PFSK-1 (cell line): ENCODE measurements around the gene TOM1L2.

ENCODE experiments used
- FOXP2 ChIP-seq: optimal IDR thresholded peaks from 2 replicates; pipeline ENCODE3; 2011; ENCODE audit warnings: borderline replicate concordance, control low read depth, inconsistent platforms; ENCODE audit not compliant: insufficient read depth; ENCODE audit errors: extremely low read length, extremely low read depth
- POLR2AphosphoS5 ChIP-seq: IDR thresholded peaks from 2 replicates; pipeline ENCODE4 v1.6.1; 2012; ENCODE audit warnings: low read depth, mild to moderate bottlenecking, control low read depth, low read length, moderate library complexity
- SIN3A ChIP-seq: IDR thresholded peaks from 2 replicates; pipeline ENCODE4 v1.6.1; 2012; ENCODE audit warnings: mild to moderate bottlenecking, low read length, moderate library complexity, borderline replicate concordance; ENCODE audit not compliant: insufficient read depth
- TAF1 ChIP-seq: IDR thresholded peaks from 2 replicates; pipeline ENCODE4 v1.6.1; 2012; ENCODE audit warnings: low read length, control low read depth, borderline replicate concordance; ENCODE audit not compliant: insufficient read depth
- TF ChIP-seq, protein P1 (sequence below), 2 experiments: IDR thresholded peaks; 2 replicates each; pipeline versions ENCODE4 v1.6.1 to v1.8.0; 2011 to 2012; ENCODE audit warnings: low read depth in 2 of 2, low read length in 2 of 2, control low read depth in 1 of 2, inconsistent platforms in 1 of 2, mild to moderate bottlenecking in 1 of 2, moderate library complexity in 1 of 2; ENCODE audit not compliant: insufficient read depth in 1 of 2

Gene TOM1L2

DNA sequence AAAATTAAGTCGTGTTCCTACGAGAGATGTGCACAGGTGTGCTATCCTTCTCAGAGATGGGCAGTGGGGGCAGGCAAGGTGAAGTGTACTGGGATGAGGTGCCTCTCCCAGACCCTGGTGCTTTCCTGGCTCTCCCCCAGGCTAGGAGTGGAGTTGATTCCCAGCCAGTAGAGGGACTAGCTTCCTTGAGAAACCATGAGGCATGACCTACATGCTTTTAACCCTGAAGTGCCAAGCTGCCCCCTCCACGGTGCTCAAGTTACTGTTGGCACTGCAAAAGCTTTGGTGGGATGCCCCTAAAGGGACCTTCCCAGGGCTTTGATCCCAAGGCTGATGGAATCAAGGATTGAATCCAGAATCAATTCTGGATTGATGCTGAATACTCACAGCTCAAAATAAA is 88.4 kb downstream of the TOM1L2 start:
- TF ChIP-seq FOXP2 (no peak), TAF1 (no peak), POLR2AphosphoS5 (no peak), SIN3A (no peak)
- TF ChIP-seq, protein P1, sequence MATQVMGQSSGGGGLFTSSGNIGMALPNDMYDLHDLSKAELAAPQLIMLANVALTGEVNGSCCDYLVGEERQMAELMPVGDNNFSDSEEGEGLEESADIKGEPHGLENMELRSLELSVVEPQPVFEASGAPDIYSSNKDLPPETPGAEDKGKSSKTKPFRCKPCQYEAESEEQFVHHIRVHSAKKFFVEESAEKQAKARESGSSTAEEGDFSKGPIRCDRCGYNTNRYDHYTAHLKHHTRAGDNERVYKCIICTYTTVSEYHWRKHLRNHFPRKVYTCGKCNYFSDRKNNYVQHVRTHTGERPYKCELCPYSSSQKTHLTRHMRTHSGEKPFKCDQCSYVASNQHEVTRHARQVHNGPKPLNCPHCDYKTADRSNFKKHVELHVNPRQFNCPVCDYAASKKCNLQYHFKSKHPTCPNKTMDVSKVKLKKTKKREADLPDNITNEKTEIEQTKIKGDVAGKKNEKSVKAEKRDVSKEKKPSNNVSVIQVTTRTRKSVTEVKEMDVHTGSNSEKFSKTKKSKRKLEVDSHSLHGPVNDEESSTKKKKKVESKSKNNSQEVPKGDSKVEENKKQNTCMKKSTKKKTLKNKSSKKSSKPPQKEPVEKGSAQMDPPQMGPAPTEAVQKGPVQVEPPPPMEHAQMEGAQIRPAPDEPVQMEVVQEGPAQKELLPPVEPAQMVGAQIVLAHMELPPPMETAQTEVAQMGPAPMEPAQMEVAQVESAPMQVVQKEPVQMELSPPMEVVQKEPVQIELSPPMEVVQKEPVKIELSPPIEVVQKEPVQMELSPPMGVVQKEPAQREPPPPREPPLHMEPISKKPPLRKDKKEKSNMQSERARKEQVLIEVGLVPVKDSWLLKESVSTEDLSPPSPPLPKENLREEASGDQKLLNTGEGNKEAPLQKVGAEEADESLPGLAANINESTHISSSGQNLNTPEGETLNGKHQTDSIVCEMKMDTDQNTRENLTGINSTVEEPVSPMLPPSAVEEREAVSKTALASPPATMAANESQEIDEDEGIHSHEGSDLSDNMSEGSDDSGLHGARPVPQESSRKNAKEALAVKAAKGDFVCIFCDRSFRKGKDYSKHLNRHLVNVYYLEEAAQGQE (IDR thresholded peaks at IDR 0.05; ENCODE audit: insufficient read depth in 1 of 2, low read depth in 2 of 2, low read length in 2 of 2), result no peak

DNA sequence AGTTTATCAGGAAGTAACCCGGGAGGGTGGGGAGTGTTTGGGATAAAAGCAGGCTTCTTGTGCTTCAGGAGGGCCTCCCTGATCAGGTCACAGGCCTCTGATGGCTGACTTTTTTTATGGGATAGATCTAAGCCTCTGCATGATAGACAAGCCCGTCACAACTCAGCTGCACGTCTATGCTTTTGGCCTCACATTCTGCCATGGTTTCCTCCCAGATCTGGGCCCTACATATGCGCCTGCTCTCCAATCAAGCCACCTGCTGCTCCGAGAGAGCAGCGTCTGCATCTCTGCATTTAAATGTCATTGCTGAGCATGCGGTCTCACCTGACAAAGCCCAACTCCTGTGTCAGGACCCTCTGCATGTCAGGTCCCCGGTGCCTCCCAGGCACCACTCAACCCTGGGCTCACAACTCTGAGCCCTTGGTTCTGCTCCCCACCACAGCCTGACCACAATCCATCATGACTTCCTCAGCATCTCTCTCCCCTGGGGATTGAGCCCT is 90.1 kb downstream of the TOM1L2 start:
- TF ChIP-seq POLR2AphosphoS5, result no peak
- TF ChIP-seq SIN3A, result no peak
- TF ChIP-seq, protein P1 (IDR thresholded peaks at IDR 0.05; ENCODE audit: insufficient read depth in 1 of 2, low read depth in 2 of 2, low read length in 2 of 2), result no peak
- no peak for TF ChIP-seq FOXP2
- no peak for TF ChIP-seq TAF1

DNA sequence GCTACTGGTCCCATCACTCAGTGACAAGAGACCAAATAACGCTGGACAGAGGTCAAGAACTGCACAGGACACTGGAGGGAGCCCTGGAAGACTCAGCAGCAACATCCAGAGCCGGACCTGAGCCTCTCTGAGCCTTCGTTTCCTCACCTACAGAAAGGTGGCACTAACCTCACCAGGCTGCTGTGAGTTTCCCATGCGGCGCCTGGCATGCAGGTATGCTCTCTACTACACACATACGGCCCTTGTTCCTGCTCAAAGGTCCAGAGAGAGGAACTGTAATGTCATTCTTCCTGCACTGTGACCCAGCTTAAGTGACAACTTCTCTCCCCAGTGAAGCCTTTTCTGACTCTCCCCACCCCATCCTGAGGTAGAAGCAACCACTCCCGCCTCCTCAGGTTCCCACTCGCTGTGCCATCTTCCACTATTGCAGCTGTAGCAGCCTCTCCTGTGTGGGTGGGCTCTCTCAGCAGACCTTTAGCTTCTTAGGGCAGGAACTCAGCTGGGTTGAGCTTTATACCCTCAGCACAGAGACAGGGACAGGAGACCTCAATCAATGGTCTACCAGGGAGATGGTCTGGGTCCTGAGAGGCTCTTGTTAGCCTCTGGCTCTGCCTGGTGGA is 91.5 kb downstream of the TOM1L2 start:
- TF ChIP-seq TAF1, result no peak
- TF ChIP-seq FOXP2, result no peak
- no peak for TF ChIP-seq SIN3A
- TF ChIP-seq POLR2AphosphoS5, result no peak
- TF ChIP-seq, protein P1 (IDR thresholded peaks at IDR 0.05; ENCODE audit: insufficient read depth in 1 of 2, low read depth in 2 of 2, low read length in 2 of 2), result no peak

DNA sequence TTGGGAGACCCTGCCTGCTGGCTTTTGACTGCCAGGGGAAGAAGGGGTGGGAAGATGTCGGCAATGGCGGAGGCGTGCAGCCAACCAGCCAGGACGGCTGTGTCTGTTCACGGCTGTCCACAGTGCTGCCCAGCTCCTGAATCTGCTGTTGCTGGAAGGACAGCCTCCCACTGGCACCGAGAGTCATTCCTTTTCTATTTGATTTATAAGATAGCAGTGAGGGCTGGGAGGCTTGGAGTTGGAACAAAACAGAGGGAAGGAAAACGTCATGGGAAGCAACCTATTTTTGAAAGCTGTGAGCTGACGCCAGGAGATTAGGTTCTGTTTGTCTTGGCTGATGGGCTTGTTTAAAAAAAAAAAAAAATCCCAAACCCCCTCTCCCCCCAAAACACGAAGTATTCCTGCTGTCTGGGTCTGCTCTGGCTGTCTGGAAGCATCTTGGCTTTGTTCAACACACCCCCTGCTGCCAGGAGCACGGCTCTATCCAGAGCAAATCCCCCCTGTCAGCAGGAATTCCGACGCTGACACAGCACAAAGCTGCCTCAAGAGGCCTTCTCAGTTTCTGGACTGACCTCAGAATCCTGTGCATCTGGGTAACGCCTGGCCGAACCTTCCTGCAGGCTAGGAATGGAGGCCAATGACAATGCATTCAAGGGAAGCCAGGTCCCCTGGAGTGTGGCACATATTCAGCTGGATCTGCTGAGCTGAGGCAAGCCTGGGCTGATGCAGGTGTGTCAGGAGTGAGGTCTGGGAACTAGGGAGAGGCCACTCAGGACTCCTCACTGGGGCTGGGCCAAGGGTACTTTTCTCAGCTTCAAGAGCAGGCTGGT is 94.5 kb downstream of the TOM1L2 start:
- TF ChIP-seq, protein P1 (IDR thresholded peaks at IDR 0.05; ENCODE audit: insufficient read depth in 1 of 2, low read depth in 2 of 2, low read length in 2 of 2), result peak; percentile 65 to 73; a peak in 3 of 4 replicates
- TF ChIP-seq POLR2AphosphoS5 (no peak), SIN3A (no peak; the same call in 1 of the 2 replicates), TAF1 (peak; percentile 32; the same call in 1 of the 2 replicates), FOXP2 (no peak)
